Measurements from ENCODE around the gene GPR39.

Gene GPR39

DNA sequence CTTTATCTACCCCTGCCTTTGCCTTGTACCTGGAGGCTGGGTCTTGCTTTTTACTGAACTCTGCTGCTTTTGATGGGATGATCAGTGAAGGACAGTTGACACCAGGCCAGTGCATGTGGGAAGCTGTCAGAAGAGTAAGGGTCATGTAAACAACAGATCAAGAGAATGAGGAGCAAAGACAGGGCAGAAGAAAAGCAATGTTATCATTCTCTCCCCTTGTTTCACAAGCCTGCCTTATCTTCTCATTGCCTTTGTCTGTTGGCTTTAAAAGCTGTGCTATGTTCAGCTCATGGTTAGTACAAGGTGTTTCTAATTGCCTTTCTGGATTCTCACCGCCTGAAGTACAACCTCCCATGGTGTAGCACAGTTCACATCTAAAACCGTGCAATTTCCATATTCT lies 225.8 kb downstream of the GPR39 start:
- no peak for DNase-seq (ENCODE audit: low read depth)

DNA sequence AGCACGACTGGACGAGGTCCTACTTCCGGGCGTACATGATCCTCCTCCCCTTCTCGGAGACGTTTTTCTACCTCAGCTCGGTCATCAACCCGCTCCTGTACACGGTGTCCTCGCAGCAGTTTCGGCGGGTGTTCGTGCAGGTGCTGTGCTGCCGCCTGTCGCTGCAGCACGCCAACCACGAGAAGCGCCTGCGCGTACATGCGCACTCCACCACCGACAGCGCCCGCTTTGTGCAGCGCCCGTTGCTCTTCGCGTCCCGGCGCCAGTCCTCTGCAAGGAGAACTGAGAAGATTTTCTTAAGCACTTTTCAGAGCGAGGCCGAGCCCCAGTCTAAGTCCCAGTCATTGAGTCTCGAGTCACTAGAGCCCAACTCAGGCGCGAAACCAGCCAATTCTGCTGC lies 228.6 kb downstream of the GPR39 start:
- no peak for DNase-seq (ENCODE audit: low read depth)

- DNase-seq (ENCODE audit: low read depth), result no peak
Measured at GRCh38 chr2:132645722-132646539, 229.3 kb downstream of the GPR39 start.

DNA sequence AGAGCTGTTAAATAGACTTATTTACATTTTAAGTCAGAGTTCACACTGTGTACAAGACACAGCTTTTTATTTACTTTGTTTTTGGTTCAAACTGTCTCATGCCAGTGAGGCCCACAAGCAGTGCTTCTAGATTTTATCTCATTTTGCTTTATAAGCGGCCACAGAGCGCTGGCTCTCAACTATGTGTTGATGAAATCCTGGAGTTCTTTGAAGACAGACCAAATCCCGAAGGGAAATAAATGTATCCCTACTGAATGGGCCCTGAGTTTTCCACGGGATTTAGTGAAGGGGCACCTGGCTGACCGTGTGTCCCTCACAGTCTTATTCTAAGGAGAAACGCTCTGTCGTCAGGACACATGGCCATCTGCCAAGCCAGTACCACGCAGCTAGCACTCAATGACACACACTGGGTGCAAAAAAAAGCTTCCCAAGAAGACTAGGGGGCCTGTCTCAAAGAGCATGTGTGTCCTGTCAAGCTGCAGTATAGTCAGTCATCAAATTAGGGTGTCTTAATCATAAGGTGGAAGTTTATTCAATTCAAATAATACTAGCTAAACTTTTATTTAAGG lies 230.0 kb downstream of the GPR39 start:
- DNase-seq (ENCODE audit: low read depth), result no peak

GRCh38 chr2:132651115-132652045 lies 234.8 kb downstream of the GPR39 start:
- no peak for DNase-seq (ENCODE audit: low read depth)

GRCh38 chr2:132652474-132652873 lies 235.9 kb downstream of the GPR39 start:
- DNase-seq (ENCODE audit: low read depth), result no peak

- DNase-seq (ENCODE audit: low read depth), result no peak
Measured at GRCh38 chr2:132654335-132654734, 237.7 kb downstream of the GPR39 start.

DNA sequence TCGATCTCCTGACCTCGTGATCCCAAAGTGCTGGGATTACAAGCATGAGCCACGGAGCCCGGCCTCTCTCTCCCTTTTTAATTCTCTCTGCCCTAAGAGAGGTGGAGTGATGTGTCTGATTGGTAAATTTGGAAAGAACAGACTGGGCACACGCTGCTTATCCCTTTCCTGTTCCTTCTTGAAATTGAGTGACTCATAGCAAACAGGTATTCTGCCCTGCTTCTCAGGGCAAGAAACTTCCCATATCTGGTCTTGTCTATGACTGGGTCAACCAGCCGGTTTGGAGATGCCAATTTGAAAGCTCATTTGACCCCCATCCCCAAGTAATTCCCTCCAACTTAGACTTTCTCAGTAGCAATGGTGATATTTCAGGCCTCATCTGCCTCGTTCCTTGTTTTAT lies 238.4 kb downstream of the GPR39 start:
- DNase-seq (ENCODE audit: low read depth), result no peak

DNA sequence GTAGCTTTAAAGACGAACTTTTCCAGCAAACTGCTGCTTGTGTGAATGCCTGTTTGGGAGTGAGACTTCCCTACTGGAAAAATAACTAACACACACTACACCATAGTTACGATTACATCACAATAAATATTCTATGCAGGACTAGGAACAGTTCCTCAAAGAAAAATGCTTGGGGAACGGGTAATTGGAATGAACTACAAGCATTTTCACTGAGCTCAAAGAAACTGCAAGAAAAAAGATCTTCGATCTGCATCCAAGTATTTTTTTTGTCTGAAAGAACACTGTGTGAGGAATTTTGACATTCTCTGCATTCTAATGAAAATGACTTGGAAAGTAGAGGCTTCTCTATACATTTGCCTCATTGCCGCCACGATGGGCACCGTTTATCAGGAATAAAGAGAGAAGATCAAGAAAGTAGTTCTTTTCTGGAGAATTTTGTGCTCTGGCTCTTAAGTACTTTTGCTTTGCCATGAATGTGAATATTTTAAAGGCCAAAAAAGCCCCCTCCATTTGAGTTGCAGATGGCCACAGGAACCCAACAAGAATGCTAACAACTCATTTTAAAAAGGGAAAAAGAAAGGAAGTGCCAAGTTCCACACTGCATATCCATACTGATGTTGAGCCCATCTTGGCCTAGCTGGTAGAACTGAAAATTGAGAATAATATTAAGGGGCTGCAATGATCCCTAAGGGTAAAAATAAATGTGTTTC lies 239.8 kb downstream of the GPR39 start:
- no peak for DNase-seq (ENCODE audit: low read depth)

DNA sequence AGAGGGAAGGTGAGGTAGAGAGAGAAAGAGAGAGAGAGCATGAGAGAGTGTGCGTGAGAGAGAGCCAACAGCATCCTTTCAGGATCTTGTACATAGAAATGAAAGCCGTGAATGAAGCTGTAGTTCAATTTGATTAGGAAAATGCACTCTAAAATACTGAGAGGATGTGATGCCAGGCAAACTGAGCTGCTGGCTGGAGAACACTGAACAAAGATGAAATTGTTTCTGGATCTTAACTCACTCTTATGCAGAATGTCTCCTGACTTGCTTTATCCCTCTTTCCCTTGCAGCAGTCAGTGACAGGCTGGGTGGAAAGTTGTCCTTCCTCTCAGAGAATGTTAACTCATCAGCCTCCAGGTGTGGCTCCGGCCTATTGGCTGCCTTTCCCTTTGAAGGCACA lies 242.7 kb downstream of the GPR39 start:
- DNase-seq (ENCODE audit: low read depth), result no peak

DNA sequence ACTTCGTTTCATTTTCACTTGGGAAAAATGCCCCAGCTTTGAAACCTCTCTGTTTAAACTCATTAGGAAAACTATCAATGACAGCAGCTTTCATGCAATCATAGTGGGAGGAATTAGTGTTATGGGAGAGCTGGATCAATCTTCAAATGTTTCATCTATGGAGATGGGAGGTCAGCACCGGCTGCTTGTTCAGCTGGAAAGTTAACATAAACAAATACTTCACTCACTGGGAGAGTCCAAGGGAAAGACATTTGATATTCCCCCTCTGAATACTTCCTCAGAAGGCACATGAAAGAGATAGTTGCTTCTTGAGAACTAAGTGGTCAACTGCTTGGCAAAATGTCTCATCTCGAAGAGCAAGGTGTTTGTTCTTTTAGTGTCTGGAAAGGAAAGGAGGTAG lies 246.1 kb downstream of the GPR39 start:
- no peak for DNase-seq (ENCODE audit: low read depth)

- no peak for DNase-seq (ENCODE audit: low read depth)
Measured at GRCh38 chr2:132664096-132664495, 247.5 kb downstream of the GPR39 start.

GRCh38 chr2:132665401-132666140 lies 249.0 kb downstream of the GPR39 start:
- DNase-seq (ENCODE audit: low read depth), result no peak

DNA sequence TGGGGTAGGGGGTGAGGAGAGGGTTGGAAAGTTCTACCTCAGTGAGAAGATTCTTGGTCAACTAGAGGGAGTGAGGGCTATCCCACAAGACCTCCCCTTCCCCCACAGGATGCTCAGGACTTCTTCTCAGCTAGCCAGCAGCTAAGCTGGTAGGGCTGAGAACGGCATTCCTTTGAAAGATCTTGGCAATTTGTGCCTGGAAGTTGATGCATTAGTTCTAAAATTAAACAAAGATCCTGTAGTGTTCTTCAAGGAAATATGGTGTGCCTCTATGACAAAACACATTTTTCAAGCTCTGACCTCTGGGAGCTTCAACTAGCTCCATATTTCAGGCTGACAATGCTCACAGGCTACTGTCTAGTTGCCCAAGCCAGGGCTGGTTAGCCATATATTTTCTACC lies 251.1 kb downstream of the GPR39 start:
- DNase-seq (ENCODE audit: low read depth), result no peak

DNA sequence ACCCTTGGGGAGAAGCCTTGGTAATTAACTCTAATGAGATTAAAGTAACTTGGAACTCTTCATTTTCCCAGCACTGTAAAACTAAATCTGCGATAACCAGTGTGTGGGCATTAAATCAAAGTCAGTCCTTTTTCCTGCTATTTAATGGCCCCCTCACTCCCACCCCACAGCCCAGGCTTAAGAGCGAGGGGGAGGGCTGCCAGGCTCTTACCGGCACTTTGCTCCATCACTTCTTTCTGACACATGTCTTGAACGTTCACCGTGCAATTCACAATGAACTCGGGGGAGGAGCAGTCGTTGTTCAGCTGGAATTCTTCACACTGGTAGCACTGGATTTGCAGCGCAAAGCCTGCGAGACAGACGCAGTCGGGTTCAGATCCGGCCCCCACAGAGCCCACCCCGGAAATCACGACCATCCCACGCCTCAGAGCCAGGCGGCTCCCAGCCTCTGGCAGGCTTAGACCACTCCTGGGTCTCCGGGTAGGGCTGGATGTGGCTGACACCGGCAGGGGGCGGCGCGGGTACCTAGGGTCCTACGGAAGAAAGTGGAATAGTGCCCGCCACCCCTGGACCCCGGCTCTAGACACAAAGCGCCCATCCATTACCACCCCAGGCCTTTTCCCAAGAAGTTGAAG lies 251.7 kb downstream of the GPR39 start:
- DNase-seq (ENCODE audit: low read depth), result no peak

DNA sequence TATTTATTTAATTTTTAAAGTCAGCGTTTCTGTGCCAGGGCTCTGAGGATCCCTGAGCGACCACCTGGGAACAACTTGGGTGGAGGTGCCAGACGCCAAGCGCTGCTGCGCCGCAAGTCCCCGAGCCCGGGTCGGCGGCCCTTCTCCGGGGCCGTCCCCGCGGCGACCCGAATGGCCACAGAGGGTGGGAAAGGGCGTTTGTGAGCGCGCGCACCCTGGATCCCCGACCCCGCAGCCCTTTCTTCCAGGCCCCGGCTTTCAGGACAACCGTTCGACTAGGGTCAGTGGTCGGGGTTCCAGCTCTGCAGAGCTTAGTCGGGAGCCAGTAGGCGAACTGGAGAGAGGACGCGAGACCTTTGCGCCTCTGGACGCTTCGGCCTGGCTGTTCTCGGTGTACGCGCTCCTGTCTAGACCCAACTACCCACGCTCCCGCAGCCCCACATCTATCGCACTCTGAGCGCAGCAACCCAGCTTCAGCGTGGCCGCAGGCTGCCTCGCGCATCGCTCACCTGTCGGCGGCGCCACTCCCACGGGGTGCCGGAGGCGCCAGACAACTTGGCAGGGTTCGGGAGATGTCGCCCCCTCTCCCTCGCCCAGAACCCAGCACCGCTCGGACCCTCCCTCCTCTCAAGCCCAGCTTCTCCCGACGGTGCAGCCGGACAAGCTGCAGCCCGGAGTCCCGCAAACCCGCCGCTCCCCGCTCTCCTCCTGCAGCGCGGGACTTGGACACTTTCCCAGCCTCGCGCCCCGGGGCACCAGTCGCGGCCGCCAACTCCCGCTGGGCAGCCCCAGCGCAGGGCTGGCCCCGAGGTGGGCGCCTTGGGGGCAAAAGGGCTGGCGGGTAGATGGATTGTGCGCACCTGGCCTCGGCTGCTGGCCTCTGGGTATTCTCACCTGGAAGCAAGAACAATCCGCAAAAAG lies 252.6 kb downstream of the GPR39 start:
- DNase-seq (ENCODE audit: low read depth), result no peak

DNA sequence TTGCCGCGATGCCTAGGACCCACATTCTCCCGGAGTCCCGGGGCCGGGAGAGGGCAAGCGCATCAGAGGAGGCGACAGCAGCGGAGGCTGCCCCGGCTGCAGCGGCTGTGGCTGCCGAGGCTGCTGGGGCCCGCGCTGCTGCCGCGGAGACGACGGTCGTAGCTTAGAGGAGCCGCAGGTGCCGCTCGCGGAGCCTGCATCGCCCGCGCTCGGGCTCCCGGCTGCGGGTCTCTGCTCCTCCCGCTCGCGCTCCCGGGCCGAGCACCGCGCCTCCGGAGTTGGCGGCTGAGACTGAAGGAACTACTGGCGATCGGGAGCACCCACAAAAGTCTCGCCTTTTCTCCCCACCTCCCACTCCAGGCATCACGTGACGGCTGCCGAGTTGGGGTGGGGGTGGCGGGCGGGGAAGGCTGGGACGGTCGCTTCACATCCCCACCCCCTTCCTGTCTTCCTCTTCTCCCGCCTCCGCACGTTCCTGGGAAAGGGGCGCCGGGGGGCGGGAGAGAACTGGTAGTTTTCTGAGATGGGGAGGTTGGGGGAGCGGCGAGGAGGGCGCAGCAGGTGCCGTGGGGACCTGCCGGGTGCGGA lies 253.4 kb downstream of the GPR39 start, which contains the start of gene LYPD1:
Gene LYPD1 (minus strand): TSS at position 298 of the 588 bp plus-strand sequence. CDS start 273 bp downstream, at position 25.
- no peak for DNase-seq (ENCODE audit: low read depth)

DNA sequence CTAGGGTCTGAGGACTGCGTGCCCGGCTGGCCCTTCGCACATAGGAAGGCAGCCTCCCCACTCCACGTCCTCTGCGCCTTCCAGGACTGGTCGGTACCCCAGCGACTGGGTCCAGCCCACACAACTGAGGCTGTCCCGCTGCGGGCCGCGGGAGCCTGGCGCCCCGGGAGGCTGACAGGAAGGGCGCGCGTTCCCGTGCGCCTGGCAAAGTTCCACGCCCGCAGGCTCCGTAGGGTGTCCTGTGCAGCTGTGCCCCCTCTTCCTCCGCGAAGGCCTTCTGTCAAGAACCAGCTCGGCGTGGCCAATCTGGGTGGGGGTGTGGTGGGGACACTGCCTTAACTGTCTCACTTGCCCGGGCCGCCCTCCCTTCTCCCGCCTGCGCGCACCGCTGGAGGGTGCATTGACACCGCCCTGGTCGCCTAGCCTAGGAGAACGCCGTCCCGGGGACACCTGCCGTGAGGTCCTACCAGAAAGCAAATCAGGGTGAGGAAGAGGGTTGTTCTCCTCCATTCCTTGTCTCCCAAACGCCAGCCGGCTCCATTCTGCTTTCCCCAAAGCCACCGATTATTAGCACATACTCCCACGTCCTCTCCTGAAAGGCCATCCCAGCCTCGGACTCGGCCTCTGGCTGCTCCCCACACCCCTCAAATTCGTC lies 254.0 kb downstream of the GPR39 start:
- no peak for DNase-seq (ENCODE audit: low read depth)
